GM23338 (cell line): ENCODE results near the gene NR5A2. TPM values are rescaled to one million over a fixed set of nuclear protein-coding genes. Genes with fewer than 3 reads are reported as not detected.

ENCODE experiments used
- ATAC-seq: fragments of 200-7000 bp; cut with Tn5 transposase; 3 replicates; pipeline ENCODE4 v1.9.1; 2020
- DNase-seq: peaks from one replicate; pipeline ENCODE4 v3.0.0-alpha.2; 2015; ENCODE audit warnings: low spot score
- H2AFZ ChIP-seq: fragments of 200-600 bp; sonication (generic); 2 replicates; pipeline ENCODE4 v1.8.0; 2016; ENCODE audit warnings: antibody characterized with exemption, mild to moderate bottlenecking, moderate library complexity
- H3F3A ChIP-seq: fragments of 200-600 bp; sonication (generic); replicated peaks from 2 replicates; pipeline ENCODE4 v1.8.0; 2017; ENCODE audit warnings: antibody characterized with exemption, mixed run types, low read depth
- H3K27ac ChIP-seq: fragments of 200-600 bp; sonication (generic); 2 replicates; pipeline ENCODE4 v1.6.1; 2016; ENCODE audit warnings: low read depth
- H3K27me3 ChIP-seq: fragments of 200-600 bp; sonication (generic); 2 replicates; pipeline ENCODE4 v1.8.0; 2016; ENCODE audit warnings: mild to moderate bottlenecking, mixed run types, moderate library complexity; ENCODE audit not compliant: insufficient read depth
- H3K36me3 ChIP-seq: fragments of 200-600 bp; sonication (generic); 2 replicates; pipeline ENCODE4 v1.8.0; 2016; ENCODE audit warnings: mild to moderate bottlenecking; ENCODE audit not compliant: insufficient read depth
- H3K4me1 ChIP-seq: fragments of 200-600 bp; sonication (generic); 2 replicates; pipeline ENCODE4 v1.8.0; 2016; ENCODE audit warnings: mild to moderate bottlenecking, moderate library complexity; ENCODE audit not compliant: insufficient read depth
- H3K4me2 ChIP-seq: fragments of 200-600 bp; sonication (generic); 2 replicates; pipeline ENCODE4 v1.7.1; 2017; ENCODE audit warnings: mixed run types
- H3K4me3 ChIP-seq: fragments of 200-600 bp; sonication (generic); 2 replicates; pipeline ENCODE4 v1.6.1; 2016; ENCODE audit warnings: mixed run types
- H3K79me2 ChIP-seq: fragments of 200-600 bp; sonication (generic); replicated peaks from 2 replicates; pipeline ENCODE4 v1.8.0; 2017; ENCODE audit warnings: mild to moderate bottlenecking; ENCODE audit not compliant: insufficient read depth
- H3K9me2 ChIP-seq: fragments of 200-600 bp; sonication (generic); 2 replicates; pipeline ENCODE4 v1.8.0; 2017; ENCODE audit not compliant: insufficient read depth
- H4K20me1 ChIP-seq: fragments of 200-600 bp; sonication (generic); replicated peaks from 2 replicates; pipeline ENCODE4 v1.8.0; 2017; ENCODE audit warnings: mild to moderate bottlenecking; ENCODE audit not compliant: insufficient read depth
- H3K27ac Mint-ChIP-seq: 2 replicates; pipeline ENCODE4 v1.8.0; 2020; ENCODE audit warnings: inconsistent platforms, mild to moderate bottlenecking, moderate library complexity, mixed read lengths
- H3K27me3 Mint-ChIP-seq: 3 replicates; pipeline ENCODE4 v1.8.0; 2022; ENCODE audit warnings: low read depth, mild to moderate bottlenecking, moderate library complexity, mixed read lengths, inconsistent platforms; ENCODE audit not compliant: insufficient read depth, poor library complexity
- H3K36me3 Mint-ChIP-seq: 3 replicates; pipeline ENCODE4 v1.8.0; 2021; ENCODE audit warnings: low read depth, mild to moderate bottlenecking, inconsistent platforms, moderate library complexity, mixed read lengths
- H3K4me1 Mint-ChIP-seq: 3 replicates; pipeline ENCODE4 v1.8.0; 2020; ENCODE audit warnings: mild to moderate bottlenecking, inconsistent platforms, mixed read lengths
- H3K4me3 Mint-ChIP-seq: 3 replicates; pipeline ENCODE4 v1.8.0; 2021; ENCODE audit warnings: moderate library complexity, mild to moderate bottlenecking, inconsistent platforms, mixed read lengths
- H3K9me3 Mint-ChIP-seq: 3 replicates; pipeline ENCODE4 v1.8.0; 2020; ENCODE audit warnings: moderate library complexity, mild to moderate bottlenecking, inconsistent platforms, mixed read lengths
- CREB1 ChIP-seq: fragments of 250-450 bp; sonication (Bioruptor Pico); IDR thresholded peaks from 2 replicates; pipeline ENCODE4 v1.5.0; 2020; ENCODE audit warnings: low read depth, mild to moderate bottlenecking, moderate library complexity
- ETS1 ChIP-seq: IDR thresholded peaks from 2 replicates; pipeline ENCODE4 v1.6.1; 2016; ENCODE audit warnings: antibody characterized with exemption
- EZH2phosphoT487 ChIP-seq: fragments of 200-600 bp; sonication (generic); IDR thresholded peaks from one replicate; pipeline ENCODE4 v1.8.1; 2018; ENCODE audit warnings: antibody characterized with exemption; ENCODE audit not compliant: unreplicated experiment
- JUNB ChIP-seq: IDR thresholded peaks from one replicate; pipeline ENCODE4 v1.6.1; 2016; ENCODE audit warnings: antibody characterized with exemption; ENCODE audit not compliant: unreplicated experiment
- NANOG ChIP-seq: IDR thresholded peaks from 2 replicates; pipeline ENCODE4 v1.6.1; 2016; ENCODE audit warnings: antibody characterized with exemption, borderline replicate concordance
- POLR2AphosphoS5 ChIP-seq: IDR thresholded peaks from 2 replicates; pipeline ENCODE4 v1.6.1; 2016; ENCODE audit warnings: antibody characterized with exemption, low read depth
- REST ChIP-seq: IDR thresholded peaks from one replicate; pipeline ENCODE4 v1.6.1; 2018; ENCODE audit warnings: antibody characterized with exemption; ENCODE audit not compliant: unreplicated experiment
- ZNF331 ChIP-seq: fragments of 250-450 bp; sonication (Bioruptor Pico); IDR thresholded peaks from 2 replicates; pipeline ENCODE4 v1.5.0; 2020; ENCODE audit warnings: low read depth, mild to moderate bottlenecking, moderate library complexity
- polyA plus RNA-seq: library from polyadenylated mRNA; unstranded; fragments of >200 nt; fragmentation: Nextera tagmentation; extraction: Ambion mirVana; gene quantifications from 2 replicates; pipeline ENCODE4 v1.2.1, GENCODE V29; 2016
- total RNA-seq: library from RNA; depleted of rRNA; stranded (reverse); fragments of >200 nt; shearing (Covaris generic); gene quantifications from 2 replicates; pipeline ENCODE4 v1.2.3, GENCODE V29; 2014

NR5A2 gene
- total and polyA plus RNA-seq, 2 experiments from 2014 or later = 4.4 to 13.1 TPM

- TF ChIP-seq REST (no peak), JUNB (no peak), EZH2phosphoT487 (no peak), NANOG (no peak), CREB1 (CRISPR knock-in tag) (no peak), ETS1 (no peak)
These were observed 45.3 kb downstream of the NR5A2 start (continued) for GRCh38 chr1:200072636-200073285.

- DNase-seq = no peak
- Histone ChIP-seq H3K79me2 (no peaks in the 10 kb centered on the region), H3K36me3 (no peaks in the 10 kb centered on the region), H4K20me1 (no peaks in the 10 kb centered on the region), H2AFZ (no peak overlapping the region), H3K27me3 (no peaks in the 10 kb centered on the region), H3K4me3 (no peak overlapping the region), H3F3A (no peaks in the 10 kb centered on the region), H3K4me2 (no peak overlapping the region), H3K9me2 (no peaks in the 10 kb centered on the region), H3K27ac (no peak overlapping the region), H3K4me1 (peaks cover 17% of the 10 kb centered on the region)
- TF ChIP-seq JUNB = no peak
- no peak for TF ChIP-seq POLR2AphosphoS5
- no peak for TF ChIP-seq REST
- no peak for TF ChIP-seq ZNF331
- Mint-ChIP-seq H3K4me1 (peaks cover 16% of the 10 kb centered on the region), H3K4me3 (no peak overlapping the region), H3K36me3 (no peaks in the 10 kb centered on the region), H3K27ac (no peak overlapping the region), H3K9me3 (no peaks in the 10 kb centered on the region), H3K27me3 (peaks cover 2% of the 10 kb centered on the region)
- ATAC-seq = no peak
These were observed 45.8 kb downstream of the NR5A2 start for GRCh38 chr1:200073286-200073637.
